ENCODE measurements around the gene DCAF10.

Gene DCAF10

DNA sequence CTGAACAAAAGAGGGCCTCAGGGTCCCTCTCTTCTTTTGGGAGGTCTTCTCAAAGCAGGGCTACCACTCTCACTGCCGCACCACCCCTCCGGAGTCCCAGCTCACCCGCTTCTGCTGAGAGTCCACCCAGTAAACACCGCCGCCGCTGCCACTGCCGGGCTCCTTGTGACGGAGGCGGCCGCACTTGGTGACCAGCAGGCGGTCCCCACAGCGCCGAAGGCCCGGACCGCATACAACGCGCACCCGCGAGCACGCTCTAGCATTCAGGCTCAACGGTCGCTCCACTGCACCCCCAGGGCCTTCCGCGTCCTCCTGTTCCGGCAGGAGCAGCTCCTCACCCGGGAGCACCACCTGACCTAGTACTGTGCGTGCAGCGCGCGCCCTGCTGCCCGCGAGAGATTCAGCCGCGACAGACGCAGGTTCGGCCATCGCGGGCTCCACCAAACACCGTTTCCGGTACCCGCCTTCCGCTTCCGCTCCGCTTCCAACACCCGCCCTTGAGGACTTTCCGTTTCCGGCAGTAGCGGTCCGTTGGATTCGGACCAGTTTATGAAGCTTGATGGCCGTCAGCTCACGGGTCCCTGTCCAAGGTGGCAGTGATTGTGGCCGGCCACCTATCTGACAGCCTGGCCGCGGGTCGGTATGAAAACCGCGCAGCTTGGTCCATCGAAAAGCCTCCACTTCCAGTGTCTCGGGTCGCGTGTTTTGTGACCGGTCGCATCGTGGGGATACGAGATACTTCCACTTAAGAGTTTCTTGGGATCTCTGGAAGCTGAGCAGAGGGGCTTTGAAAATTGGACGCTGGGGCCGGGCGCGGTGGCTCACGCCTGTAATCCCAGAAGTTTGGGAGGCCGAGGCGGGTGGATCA, 15.7 kb upstream of the DCAF10 start, which contains the start of gene EXOSC3:
EXOSC3 (minus strand) TSS at position 449 of the 868 bp plus-strand sequence; CDS start at position 429, 20 bp downstream.
- ATAC-seq, result peak; percentile 97

DNA sequence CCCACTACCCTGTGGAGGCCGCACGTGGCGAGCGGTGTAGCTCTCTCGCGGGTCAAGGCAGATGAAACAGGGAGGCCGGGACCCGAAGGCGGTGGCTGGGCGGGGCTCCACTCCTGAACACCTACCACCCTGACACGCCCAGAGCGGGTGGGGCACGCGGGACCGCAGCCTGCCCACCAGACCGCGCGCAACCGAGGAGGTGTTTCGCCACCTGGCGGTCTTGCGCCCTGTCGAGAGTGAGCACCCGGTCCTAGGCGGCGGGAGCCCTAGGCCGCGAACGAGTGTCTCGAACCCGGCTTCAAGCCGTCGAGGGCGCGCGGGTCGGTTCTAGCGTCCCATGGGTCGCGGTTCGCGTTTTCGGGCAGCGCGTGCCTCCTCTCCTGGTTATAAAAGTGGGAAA, 13.5 kb upstream of the DCAF10 start:
- no peak for ATAC-seq
- TF ChIP-seq ISL1 (CRISPR knock-in tag; IDR thresholded peaks at IDR 0.05), result no peak
- TF ChIP-seq, protein P1, sequence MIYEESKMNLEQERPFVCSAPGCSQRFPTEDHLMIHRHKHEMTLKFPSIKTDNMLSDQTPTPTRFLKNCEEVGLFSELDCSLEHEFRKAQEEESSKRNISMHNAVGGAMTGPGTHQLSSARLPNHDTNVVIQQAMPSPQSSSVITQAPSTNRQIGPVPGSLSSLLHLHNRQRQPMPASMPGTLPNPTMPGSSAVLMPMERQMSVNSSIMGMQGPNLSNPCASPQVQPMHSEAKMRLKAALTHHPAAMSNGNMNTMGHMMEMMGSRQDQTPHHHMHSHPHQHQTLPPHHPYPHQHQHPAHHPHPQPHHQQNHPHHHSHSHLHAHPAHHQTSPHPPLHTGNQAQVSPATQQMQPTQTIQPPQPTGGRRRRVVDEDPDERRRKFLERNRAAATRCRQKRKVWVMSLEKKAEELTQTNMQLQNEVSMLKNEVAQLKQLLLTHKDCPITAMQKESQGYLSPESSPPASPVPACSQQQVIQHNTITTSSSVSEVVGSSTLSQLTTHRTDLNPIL (CRISPR knock-in tag; IDR thresholded peaks at IDR 0.05; ENCODE audit: low read depth), result no peak
- TF ChIP-seq ZFP30 (CRISPR knock-in tag; IDR thresholded peaks at IDR 0.05), result no peak
- no peak for TF ChIP-seq RARB (CRISPR knock-in tag; IDR thresholded peaks at IDR 0.05)
- no peak for TF ChIP-seq SNAI2 (CRISPR knock-in tag; IDR thresholded peaks at IDR 0.05)

More for the DNA sequence above, 15.7 kb upstream of the DCAF10 start, which contains the start of gene EXOSC3:
- TF ChIP-seq, protein P2, sequence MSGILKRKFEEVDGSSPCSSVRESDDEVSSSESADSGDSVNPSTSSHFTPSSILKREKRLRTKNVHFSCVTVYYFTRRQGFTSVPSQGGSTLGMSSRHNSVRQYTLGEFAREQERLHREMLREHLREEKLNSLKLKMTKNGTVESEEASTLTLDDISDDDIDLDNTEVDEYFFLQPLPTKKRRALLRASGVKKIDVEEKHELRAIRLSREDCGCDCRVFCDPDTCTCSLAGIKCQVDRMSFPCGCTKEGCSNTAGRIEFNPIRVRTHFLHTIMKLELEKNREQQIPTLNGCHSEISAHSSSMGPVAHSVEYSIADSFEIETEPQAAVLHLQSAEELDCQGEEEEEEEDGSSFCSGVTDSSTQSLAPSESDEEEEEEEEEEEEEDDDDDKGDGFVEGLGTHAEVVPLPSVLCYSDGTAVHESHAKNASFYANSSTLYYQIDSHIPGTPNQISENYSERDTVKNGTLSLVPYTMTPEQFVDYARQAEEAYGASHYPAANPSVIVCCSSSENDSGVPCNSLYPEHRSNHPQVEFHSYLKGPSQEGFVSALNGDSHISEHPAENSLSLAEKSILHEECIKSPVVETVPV (CRISPR knock-in tag; IDR thresholded peaks at IDR 0.05), result no peak
- no peak for TF ChIP-seq BACH2 (CRISPR knock-in tag; IDR thresholded peaks at IDR 0.05; ENCODE audit: borderline replicate concordance)

DNA sequence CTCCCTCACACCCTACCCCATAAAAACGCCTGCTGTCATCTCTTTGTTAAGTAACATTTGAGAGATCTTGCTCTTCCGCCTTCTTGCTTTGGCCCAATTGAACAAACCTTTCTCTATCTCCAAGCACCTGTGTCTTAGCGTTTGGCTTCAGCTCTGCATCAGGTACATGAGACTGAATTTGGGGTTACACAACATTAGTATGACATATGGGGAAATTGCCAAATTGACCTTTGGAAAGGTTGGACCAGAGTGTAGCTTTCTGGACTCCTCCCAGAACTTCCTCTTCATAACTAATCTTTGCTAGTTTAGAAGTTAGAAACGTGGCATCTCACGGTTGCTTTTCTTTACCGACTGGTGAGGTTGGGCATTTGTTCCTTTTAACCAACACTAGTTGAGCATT, 12.3 kb upstream of the DCAF10 start:
- no peak for ATAC-seq
- TF ChIP-seq SNAI2 (CRISPR knock-in tag; IDR thresholded peaks at IDR 0.05), result no peak
- no peak for TF ChIP-seq TOX (CRISPR knock-in tag; IDR thresholded peaks at IDR 0.05; ENCODE audit: borderline replicate concordance)
- no peak for TF ChIP-seq GLIS3 (CRISPR knock-in tag; IDR thresholded peaks at IDR 0.05)
- TF ChIP-seq ZFP3 (CRISPR knock-in tag; IDR thresholded peaks at IDR 0.05), result no peak
- TF ChIP-seq ZNF565 (CRISPR knock-in tag; conservative IDR thresholded peaks at IDR 0.05; ENCODE audit: low read depth), result no peak
- TF ChIP-seq PPARA (CRISPR knock-in tag; IDR thresholded peaks at IDR 0.05; ENCODE audit: borderline replicate concordance), result no peak
- no peak for TF ChIP-seq RARB (CRISPR knock-in tag; IDR thresholded peaks at IDR 0.05)
- TF ChIP-seq CSDC2 (CRISPR knock-in tag; IDR thresholded peaks at IDR 0.05), result no peak
- TF ChIP-seq, protein P3, sequence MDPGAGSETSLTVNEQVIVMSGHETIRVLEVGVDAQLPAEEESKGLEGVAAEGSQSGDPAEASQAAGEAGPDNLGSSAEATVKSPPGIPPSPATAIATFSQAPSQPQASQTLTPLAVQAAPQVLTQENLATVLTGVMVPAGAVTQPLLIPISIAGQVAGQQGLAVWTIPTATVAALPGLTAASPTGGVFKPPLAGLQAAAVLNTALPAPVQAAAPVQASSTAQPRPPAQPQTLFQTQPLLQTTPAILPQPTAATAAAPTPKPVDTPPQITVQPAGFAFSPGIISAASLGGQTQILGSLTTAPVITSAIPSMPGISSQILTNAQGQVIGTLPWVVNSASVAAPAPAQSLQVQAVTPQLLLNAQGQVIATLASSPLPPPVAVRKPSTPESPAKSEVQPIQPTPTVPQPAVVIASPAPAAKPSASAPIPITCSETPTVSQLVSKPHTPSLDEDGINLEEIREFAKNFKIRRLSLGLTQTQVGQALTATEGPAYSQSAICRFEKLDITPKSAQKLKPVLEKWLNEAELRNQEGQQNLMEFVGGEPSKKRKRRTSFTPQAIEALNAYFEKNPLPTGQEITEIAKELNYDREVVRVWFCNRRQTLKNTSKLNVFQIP (CRISPR knock-in tag; IDR thresholded peaks at IDR 0.05; ENCODE audit: borderline replicate concordance, low read depth), result no peak

DNA sequence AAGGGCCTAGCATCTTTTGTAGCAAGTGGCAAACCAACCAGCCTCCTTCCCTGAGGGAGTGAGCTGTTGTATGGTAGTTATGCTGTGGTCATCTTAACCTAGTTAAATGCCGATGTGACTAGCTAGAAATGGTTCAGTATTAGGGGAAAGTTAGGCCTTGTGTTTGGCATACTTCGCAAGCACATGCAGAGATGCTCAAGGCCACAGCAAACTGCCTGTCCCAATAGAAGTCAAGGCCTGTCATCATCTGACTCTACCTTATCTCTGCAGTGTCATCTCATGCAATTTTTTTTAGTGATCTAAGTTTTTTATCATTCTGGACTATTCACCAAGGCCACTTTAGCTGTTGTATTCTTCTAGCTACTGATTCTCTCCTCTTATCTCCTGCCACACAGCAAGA, 10.5 kb upstream of the DCAF10 start:
- TF ChIP-seq, protein P2 (CRISPR knock-in tag; IDR thresholded peaks at IDR 0.05), result no peak
- TF ChIP-seq PPARA (CRISPR knock-in tag; IDR thresholded peaks at IDR 0.05; ENCODE audit: borderline replicate concordance) (no peak), OSR1 (CRISPR knock-in tag; IDR thresholded peaks at IDR 0.05) (no peak), CSDC2 (CRISPR knock-in tag; IDR thresholded peaks at IDR 0.05) (no peak), ZC3H10 (CRISPR knock-in tag; IDR thresholded peaks at IDR 0.05) (no peak), ARNTL (CRISPR knock-in tag; IDR thresholded peaks at IDR 0.05; ENCODE audit: borderline replicate concordance, low read depth) (no peak), RARB (CRISPR knock-in tag; IDR thresholded peaks at IDR 0.05) (no peak)
- ATAC-seq, result no peak

DNA sequence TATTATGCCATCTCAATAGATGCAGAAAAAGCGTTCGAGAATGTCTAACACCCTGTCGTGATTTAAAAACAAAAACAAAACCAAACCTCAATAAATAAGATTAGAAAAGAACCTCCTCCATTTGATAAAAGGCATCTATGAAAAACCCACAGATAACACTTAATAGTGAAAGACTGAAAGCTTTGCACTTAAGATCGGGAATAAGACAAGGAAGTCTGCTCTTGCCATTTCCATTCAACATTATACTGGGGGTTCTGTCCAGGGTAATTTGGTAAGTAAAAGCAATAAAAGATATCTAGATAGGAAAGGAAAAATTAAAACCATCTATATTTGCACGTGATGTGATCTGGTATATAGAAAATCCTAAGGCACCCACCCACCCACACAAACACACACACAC, 8.5 kb upstream of the DCAF10 start:
- ATAC-seq, result no peak

DNA sequence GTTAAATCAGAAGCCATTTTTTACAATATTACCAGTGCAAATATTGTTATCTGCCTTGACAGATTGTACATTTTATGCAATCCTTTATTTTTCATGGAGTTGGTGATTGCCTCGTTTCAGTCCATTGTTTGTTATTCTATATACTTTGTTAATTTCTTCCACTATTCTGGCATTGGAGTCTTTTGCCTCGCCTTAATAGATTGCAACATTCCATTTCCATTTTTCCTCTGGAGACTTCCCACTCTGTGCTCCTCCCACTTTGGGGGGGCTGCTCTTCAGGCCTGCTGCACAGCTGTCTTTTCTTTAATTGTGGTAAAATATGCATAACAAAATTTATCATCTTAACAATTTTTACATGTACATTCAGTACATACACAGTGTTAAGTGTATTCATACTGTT, 4.4 kb upstream of the DCAF10 start:
- no peak for ATAC-seq
- TF ChIP-seq ESRRG (CRISPR knock-in tag; IDR thresholded peaks at IDR 0.05) (no peak), ARNTL (CRISPR knock-in tag; IDR thresholded peaks at IDR 0.05; ENCODE audit: borderline replicate concordance, low read depth) (no peak), ZFP30 (CRISPR knock-in tag; IDR thresholded peaks at IDR 0.05) (no peak), SNAI2 (CRISPR knock-in tag; IDR thresholded peaks at IDR 0.05) (no peak), TOX (CRISPR knock-in tag; IDR thresholded peaks at IDR 0.05; ENCODE audit: borderline replicate concordance) (no peak), ISL1 (CRISPR knock-in tag; IDR thresholded peaks at IDR 0.05) (no peak), ZC3H10 (CRISPR knock-in tag; IDR thresholded peaks at IDR 0.05) (no peak), GLIS3 (CRISPR knock-in tag; IDR thresholded peaks at IDR 0.05) (no peak), CSDC2 (CRISPR knock-in tag; IDR thresholded peaks at IDR 0.05) (no peak), TCF4 (CRISPR knock-in tag; IDR thresholded peaks at IDR 0.05; ENCODE audit: borderline replicate concordance) (no peak)
- TF ChIP-seq, protein P2 (CRISPR knock-in tag; IDR thresholded peaks at IDR 0.05), result no peak

More for the DNA sequence above, 8.5 kb upstream of the DCAF10 start:
- TF ChIP-seq TCF4 (CRISPR knock-in tag; IDR thresholded peaks at IDR 0.05; ENCODE audit: borderline replicate concordance) (peak; percentile 63; the same call in 1 of the 2 replicates), BACH2 (CRISPR knock-in tag; IDR thresholded peaks at IDR 0.05; ENCODE audit: borderline replicate concordance) (no peak)

Data from SK-N-SH treated with all-trans-retinoic acid at 6 μM for 48 hours (cell line).